Stimulated activated naive CD8-positive, alpha-beta T cell treated with anti-CD3 and anti-CD28 coated beads, Interleukin-15, Interleukin-2, amounts not matched to agents 100 ng/mL and 50 ng/mL, for 24 hours (primary cell): ENCODE data around the gene MX2.

Experiments
- H3K27ac Mint-ChIP-seq: one replicate; pipeline ENCODE4 v1.8.0; 2021; ENCODE audit warnings: mild to moderate bottlenecking, mixed read lengths
- H3K27me3 Mint-ChIP-seq: one replicate; pipeline ENCODE4 v1.8.0; 2021; ENCODE audit warnings: mixed read lengths
- H3K36me3 Mint-ChIP-seq: one replicate; pipeline ENCODE4 v1.8.0; 2021; ENCODE audit warnings: low read depth, mixed read lengths
- H3K4me1 Mint-ChIP-seq: one replicate; pipeline ENCODE4 v1.8.0; 2021; ENCODE audit warnings: low read depth, mixed read lengths
- H3K4me3 Mint-ChIP-seq: one replicate; pipeline ENCODE4 v1.8.0; 2021; ENCODE audit warnings: mild to moderate bottlenecking, mixed read lengths
- H3K9me3 Mint-ChIP-seq: one replicate; pipeline ENCODE4 v1.8.0; 2021; ENCODE audit warnings: mixed read lengths

The MX2 gene

GRCh38 chr21:41367301-41367944 lies 5.6 kb downstream of the MX2 start:
- Mint-ChIP-seq H3K27ac (peak overlapping the region; percentile 32), H3K36me3 (peaks cover 18% of the 10 kb centered on the region), H3K9me3 (no peaks in the 10 kb centered on the region), H3K27me3 (no peaks in the 10 kb centered on the region), H3K4me1 (peaks cover 85% of the 10 kb centered on the region), H3K4me3 (peak overlapping the region; percentile 79)

DNA sequence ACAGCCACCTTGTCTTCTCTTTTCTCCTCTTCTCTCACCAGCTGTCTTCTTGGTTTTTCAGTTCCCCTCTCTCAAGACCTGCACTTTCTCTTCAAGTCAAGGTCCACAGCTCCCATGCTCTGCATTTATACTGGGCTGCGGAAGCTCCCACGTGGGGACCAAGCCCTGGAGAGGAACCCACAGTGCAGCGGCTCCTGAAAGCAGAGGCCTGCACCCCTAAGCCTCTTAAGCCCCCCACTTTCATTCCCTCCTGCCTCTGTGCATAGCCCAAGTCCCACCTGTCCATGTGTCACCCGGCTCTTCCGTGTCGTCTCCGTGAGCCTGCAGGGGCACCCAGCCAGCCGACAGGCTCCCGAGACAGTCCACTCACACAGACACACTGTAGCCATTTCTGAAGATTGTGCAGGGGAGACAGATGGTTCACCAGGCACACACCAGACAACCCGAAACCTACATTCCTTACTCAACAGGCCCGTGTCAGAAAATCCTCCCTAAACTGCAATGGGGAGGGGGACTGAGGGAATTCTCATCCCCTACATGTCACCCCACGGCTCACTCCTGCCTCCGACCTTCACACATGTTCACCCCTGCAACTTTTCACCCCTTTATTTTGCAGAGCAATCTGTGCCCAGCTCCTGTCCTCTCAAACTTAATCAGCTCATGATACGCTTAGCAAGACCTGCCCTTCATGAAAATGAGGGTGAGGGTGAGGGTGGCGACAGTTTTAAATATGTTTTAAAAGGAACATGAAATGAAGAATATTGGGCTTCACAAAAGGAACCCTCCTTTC lies 6.3 kb downstream of the MX2 start:
- Mint-ChIP-seq H3K27ac (peak overlapping the region; percentile 89), H3K36me3 (peaks cover 18% of the 10 kb centered on the region), H3K27me3 (no peaks in the 10 kb centered on the region), H3K4me1 (peaks cover 85% of the 10 kb centered on the region), H3K9me3 (no peaks in the 10 kb centered on the region), H3K4me3 (peak overlapping the region; percentile 79)

GRCh38 chr21:41368735-41369104 lies 6.9 kb downstream of the MX2 start:
- Mint-ChIP-seq H3K4me3 (peak overlapping the region; percentile 79), H3K9me3 (no peaks in the 10 kb centered on the region), H3K4me1 (peaks cover 79% of the 10 kb centered on the region), H3K27ac (peak overlapping the region; percentile 89), H3K27me3 (no peaks in the 10 kb centered on the region), H3K36me3 (peaks cover 18% of the 10 kb centered on the region)

GRCh38 chr21:41369105-41369919 lies 7.5 kb downstream of the MX2 start:
- Mint-ChIP-seq H3K9me3 (no peaks in the 10 kb centered on the region), H3K27me3 (no peaks in the 10 kb centered on the region), H3K36me3 (peaks cover 18% of the 10 kb centered on the region), H3K4me1 (peaks cover 77% of the 10 kb centered on the region), H3K27ac (peak overlapping the region; percentile 89), H3K4me3 (peak overlapping the region; percentile 79)

DNA sequence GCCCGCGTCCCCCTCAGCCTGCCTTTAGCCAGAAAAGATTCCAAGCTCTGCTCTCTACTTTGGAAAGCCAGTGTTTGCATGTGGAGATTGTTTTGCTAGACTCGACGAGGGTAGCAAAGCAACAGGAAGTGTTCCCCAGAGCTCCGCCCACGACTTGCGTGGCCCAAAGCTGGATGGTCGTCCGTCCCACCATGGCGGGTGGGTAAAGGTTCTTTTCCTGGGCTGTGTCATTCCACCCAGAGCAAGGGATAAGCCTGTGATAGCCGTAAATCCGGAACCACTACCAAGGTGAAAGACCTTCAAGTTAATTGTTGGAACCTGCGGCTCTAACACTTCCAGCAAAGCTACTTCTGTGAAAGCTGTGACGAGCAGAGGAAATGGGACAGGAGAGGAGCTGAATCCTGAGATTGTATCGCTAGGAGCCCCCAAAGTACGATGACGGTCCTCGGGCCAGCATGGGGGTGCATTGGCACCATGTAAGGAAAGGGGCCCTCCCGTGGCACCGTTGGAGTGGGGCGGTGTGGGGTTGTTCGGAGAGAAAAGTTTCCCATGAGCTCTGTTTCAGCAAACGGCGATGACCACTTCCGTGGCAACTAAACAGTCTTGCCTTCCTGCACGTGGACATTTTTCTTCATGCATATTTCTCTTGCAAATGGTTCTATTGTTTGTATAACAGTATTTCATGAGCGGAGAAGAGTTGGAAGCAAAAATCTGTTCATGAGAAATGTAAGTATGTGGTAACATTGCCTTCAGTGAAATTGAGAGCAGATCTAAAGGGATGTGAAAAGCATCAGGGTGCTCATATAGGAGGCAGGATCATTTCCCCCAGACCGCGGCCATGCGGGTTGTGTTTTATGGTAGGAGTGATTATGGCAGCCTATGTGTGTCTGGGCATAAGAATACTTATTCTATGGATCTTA lies 8.4 kb downstream of the MX2 start:
- Mint-ChIP-seq H3K36me3 (peaks cover 13% of the 10 kb centered on the region), H3K9me3 (no peaks in the 10 kb centered on the region), H3K4me1 (peaks cover 77% of the 10 kb centered on the region), H3K4me3 (peak overlapping the region; percentile 68), H3K27me3 (no peaks in the 10 kb centered on the region), H3K27ac (peak overlapping the region; percentile 73)

DNA sequence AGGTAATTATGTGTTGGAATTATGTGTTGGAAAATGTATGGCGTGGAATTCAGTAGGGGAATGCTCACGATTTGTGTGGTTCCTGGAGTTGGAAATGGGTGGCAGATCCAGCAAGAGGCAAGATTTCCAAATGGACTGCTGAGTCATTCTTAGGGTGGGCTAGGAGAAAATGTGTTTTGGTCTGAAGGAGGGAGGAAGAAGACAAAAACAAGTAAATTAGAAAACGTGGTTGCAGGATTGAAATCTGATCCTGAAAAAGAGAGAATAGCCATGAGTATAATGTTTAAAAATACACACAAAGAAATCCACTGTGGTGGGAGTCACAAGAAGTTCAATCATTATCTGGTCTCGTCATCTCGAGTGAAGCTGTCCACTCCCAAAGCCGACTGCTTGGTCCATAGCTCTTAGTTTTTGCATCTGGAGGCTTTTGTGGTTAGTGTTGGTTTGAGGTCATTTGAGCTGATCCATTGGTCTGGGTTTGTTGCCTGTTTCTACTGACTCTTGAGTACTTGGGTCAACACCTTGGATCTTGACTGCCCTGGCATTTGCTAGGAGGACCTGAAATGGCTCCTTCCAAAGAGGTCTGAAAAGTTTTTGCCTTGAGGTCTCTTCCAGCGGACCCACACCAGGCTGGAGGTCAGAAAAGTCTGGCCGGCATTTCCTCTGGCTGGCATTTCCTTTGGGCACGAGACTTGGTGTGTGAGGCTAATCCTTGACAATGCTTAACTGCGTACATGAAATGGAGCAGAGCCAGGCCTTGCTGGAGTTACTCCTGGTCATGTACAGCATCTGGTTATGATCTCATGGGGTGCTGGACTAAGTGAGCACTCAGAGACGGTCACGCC lies 9.2 kb downstream of the MX2 start:
- H3K27me3 Mint-ChIP-seq = no peaks in the 10 kb centered on the region
- peaks cover 73% of the 10 kb centered on the region for H3K4me1 Mint-ChIP-seq
- H3K27ac Mint-ChIP-seq = no peak overlapping the region
- H3K4me3 Mint-ChIP-seq = peak overlapping the region; percentile 68
- peaks cover 7% of the 10 kb centered on the region for H3K36me3 Mint-ChIP-seq
- H3K9me3 Mint-ChIP-seq = no peaks in the 10 kb centered on the region

DNA sequence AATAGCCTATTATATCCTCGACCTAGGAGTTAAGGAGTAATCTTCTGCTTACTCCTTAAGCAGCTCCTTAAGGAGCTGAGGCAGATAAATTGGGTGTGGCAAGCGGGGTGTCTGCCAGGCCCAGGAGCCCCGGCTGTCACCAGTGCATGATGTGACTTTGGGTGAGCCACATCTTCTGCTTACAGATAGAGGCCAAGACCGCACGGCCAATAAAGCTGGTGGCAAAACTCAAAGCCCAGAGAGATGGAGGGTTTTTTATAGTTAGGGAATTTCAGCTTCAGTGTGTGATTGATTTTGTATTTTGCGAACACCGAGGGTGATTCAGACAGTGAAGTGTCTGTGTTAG lies 9.8 kb downstream of the MX2 start:
- peaks cover 7% of the 10 kb centered on the region for H3K36me3 Mint-ChIP-seq

DNA sequence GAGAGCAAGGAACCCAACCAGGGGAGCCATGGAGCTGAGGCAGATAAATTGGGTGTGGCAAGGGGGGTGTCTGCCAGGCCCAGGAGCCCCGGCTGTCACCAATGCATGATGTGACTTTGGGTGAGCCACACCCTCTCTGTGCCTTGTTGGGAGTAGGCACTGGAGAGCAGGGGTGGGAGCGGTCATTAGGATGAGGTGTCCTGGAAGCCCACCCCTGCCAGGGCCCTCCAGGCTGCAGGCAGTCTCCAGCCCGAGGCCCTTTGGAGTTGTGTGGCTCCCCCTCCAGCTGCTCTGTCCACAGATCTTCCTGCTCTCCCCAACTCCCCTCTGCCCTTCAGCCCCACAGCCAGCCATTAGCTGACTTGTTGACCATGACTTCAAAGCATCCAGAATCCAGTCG lies 11.4 kb downstream of the MX2 start:
- H3K36me3 Mint-ChIP-seq = peaks cover 1% of the 10 kb centered on the region
- no peak overlapping the region for H3K27ac Mint-ChIP-seq
- H3K4me3 Mint-ChIP-seq = no peak overlapping the region
- peaks cover 51% of the 10 kb centered on the region for H3K4me1 Mint-ChIP-seq
- H3K27me3 Mint-ChIP-seq = no peaks in the 10 kb centered on the region
- no peaks in the 10 kb centered on the region for H3K9me3 Mint-ChIP-seq

More for the DNA sequence above, 9.8 kb downstream of the MX2 start:
- no peak overlapping the region for H3K27ac Mint-ChIP-seq
- no peaks in the 10 kb centered on the region for H3K9me3 Mint-ChIP-seq
- no peaks in the 10 kb centered on the region for H3K27me3 Mint-ChIP-seq
- H3K4me1 Mint-ChIP-seq = peaks cover 67% of the 10 kb centered on the region
- no peak overlapping the region for H3K4me3 Mint-ChIP-seq

GRCh38 chr21:41373763-41374162 lies 11.9 kb downstream of the MX2 start:
- H3K27ac Mint-ChIP-seq = no peak overlapping the region
- no peak overlapping the region for H3K4me3 Mint-ChIP-seq
- no peaks in the 10 kb centered on the region for H3K9me3 Mint-ChIP-seq
- peaks cover 46% of the 10 kb centered on the region for H3K4me1 Mint-ChIP-seq
- no peaks in the 10 kb centered on the region for H3K27me3 Mint-ChIP-seq
- H3K36me3 Mint-ChIP-seq = no peaks in the 10 kb centered on the region

DNA sequence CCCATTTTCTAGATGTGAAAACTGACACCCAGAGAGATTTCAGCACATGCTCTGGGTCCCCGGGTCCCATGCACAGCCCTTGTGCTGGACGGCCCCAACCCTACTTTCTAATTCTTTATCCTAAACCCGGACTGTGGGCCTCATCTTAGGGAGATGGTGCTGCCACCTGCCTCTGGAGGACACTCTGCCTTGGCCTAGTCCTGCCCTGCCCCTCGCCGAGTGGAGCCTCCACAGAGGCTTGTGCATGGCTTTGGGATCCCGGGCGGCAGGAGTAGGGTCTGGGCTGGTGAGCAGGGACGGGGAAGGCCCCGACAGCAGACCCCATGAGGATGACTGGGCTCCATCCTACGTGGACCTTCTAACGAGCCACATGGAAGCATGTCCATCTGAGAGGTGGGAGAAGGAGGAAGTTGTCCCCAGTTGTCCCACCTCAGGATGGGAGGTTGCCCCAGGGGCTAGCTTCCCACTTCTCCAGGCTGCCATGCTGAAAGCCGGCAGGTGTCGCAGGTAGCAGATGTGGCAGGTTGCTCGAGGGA lies 12.4 kb downstream of the MX2 start:
- Mint-ChIP-seq H3K36me3 (no peaks in the 10 kb centered on the region), H3K27me3 (no peaks in the 10 kb centered on the region), H3K4me1 (peaks cover 41% of the 10 kb centered on the region), H3K9me3 (no peaks in the 10 kb centered on the region), H3K27ac (no peak overlapping the region), H3K4me3 (no peak overlapping the region)

- H3K36me3 Mint-ChIP-seq = peaks cover under 1% of the 10 kb centered on the region
- H3K27ac Mint-ChIP-seq = peak overlapping the region; percentile 84
- H3K27me3 Mint-ChIP-seq = no peaks in the 10 kb centered on the region
- peaks cover 38% of the 10 kb centered on the region for H3K4me1 Mint-ChIP-seq
- no peaks in the 10 kb centered on the region for H3K9me3 Mint-ChIP-seq
- no peak overlapping the region for H3K4me3 Mint-ChIP-seq
Observed at GRCh38 chr21:41374867-41375533, 13.2 kb downstream of the MX2 start.

GRCh38 chr21:41375875-41376274 lies 14.0 kb downstream of the MX2 start:
- Mint-ChIP-seq H3K36me3 (peaks cover 9% of the 10 kb centered on the region), H3K27me3 (no peaks in the 10 kb centered on the region), H3K27ac (no peak overlapping the region), H3K4me3 (no peak overlapping the region), H3K9me3 (no peaks in the 10 kb centered on the region), H3K4me1 (peaks cover 29% of the 10 kb centered on the region)

GRCh38 chr21:41377715-41378114 lies 15.9 kb downstream of the MX2 start:
- Mint-ChIP-seq H3K27me3 (no peaks in the 10 kb centered on the region), H3K4me3 (no peak overlapping the region), H3K27ac (no peak overlapping the region), H3K9me3 (no peaks in the 10 kb centered on the region), H3K4me1 (peaks cover 14% of the 10 kb centered on the region), H3K36me3 (peaks cover 19% of the 10 kb centered on the region)
